ENCODE data around the gene CLN5. TPM values are rescaled to one million over a fixed set of nuclear protein-coding genes. Genes with fewer than 3 reads are reported as not detected.

Gene CLN5
- 20.3 and 25.5 TPM in 2 replicates for total RNA-seq

DNA sequence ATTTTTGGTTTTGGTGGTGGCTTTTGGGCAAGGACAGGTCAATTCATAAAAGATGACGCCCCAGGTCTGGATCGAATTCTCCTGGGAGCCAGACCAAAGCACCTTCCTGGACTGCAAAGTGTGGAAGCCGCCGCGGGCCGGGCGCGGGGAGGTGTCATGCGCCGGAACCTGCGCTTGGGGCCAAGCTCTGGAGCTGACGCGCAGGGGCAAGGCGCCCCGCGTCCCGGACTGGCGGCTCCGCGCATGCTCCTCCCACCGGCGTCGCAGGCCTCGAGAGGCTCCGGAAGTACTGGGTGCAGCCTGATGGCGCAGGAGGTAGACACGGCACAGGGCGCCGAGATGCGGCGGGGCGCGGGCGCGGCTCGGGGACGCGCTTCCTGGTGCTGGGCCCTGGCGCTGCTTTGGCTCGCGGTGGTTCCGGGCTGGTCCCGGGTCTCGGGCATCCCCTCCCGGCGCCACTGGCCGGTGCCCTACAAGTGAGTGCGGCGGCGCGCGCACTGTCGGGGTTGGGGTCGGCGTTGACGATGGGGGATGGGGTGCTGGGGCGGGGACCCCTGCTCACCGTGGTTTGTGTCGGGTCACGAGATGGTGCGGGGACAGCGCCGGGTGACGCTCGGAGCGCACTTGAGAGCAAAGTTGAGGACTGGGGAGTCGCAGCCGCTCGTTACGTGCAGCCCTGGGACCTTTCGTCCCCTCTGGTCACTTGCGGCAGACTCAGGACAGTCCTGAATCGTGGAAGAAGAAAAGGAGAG lies at the start of gene CLN5:
Gene CLN5, plus strand, starts transcription at position 286 of the 752 bp plus-strand sequence. Its CDS starts 18 bp downstream, at position 304.

DNA sequence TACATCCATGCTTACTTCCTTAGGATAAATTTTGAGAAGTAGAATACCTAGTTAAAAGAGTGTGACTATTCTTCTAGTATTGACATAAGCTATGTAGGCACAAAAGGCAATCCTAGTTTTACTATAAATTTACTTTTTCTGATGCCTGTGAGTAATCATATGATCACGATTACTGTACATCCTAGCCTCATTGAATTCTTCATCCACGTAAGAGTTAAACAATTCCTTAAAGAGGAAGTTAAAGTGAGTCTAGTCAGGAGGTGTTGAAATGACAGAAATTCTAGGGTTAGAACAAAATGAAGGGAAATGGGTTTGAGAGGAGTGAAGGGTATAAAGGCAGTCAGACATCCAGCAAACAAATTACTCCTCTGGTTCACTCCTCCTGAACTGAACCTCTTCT lies 43.7 kb upstream of the CLN5 start, which contains the start of gene ACOD1:
Gene ACOD1, plus strand, starts transcription at position 363 of the 400 bp plus-strand sequence. CDS start 48 bp downstream, outside the sequence.

DNA sequence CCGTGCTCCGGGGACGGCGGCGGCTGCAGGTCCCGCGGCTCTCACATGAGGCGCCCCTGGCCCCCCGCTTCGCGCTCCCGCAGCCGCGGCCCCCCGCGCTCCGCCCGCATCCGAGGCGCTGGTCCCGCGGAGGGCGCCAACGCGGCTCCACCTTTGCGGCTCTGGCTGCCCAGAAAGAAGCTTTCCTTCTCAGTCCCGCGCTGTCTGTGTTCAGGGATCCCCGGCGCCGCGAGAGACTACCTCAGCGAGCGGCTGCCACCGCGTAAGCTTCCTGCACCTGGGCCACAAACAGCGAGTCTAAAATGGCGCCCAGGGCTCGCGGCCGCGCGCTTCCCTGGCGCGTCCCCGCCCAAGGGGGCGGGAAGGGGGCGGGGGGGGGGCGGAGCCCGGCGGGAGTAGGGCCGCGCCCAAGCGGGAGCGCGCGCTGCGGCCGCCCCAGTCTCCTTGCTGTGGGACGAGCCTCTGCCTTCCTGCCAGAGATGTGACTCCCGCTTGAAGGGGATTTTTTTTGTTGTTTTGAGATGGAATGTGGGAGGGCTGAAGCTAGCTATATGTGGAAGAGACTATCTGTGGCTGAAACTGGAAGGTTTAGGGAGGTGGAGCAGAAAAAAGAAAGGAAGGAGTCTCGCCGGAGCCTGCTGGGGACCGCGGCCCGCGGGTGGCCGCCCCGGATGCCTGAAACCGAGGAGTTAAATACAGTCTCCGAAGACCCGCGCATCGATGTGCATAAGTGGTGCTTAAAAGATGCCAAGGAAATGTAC lies 35.2 kb downstream of the CLN5 start, which contains the start of gene FBXL3:
Gene FBXL3, minus strand, starts transcription at position 299 of the 761 bp plus-strand sequence. CDS start 5,299 bp downstream, outside the sequence.

Other genes starting within 250 kb of the CLN5 start
- 268 and 273 TPM in 2 replicates for gene KCTD12, start 105.7 kb upstream of the CLN5 start, total RNA-seq
- gene ACOD1, start 43.6 kb upstream of the CLN5 start, total RNA-seq = not detected in 2 replicates
- 58.1 and 60.1 TPM in 2 replicates for gene FBXL3, start 35.1 kb downstream of the CLN5 start, total RNA-seq